SK-N-SH (cell line): ENCODE measurements around the gene IDH3G. TPM values are rescaled to one million over a fixed set of nuclear protein-coding genes. Genes with fewer than 3 reads are reported as not detected.
A peak's percentile ranks its signal among the peaks of the same experiment; 100 is the strongest.

Source experiments
- CTCF ChIA-PET: fragments of 300-600, 350-600 bp; formaldehyde crosslinking; extraction: SDS; loops from one replicate; lab custom pipeline; 2021; lab: Yijun Ruan, JAX
- POLR2A ChIA-PET: fragments of 350-600 bp; sonication (Branson Sonifier 250); formaldehyde crosslinking; extraction: SDS; loops from one replicate; lab custom pipeline; 2020; ENCODE audit warnings: antibody characterized with exemption, inconsistent platforms; lab: Yijun Ruan, JAX
- DNase-seq: peaks from one replicate; pipeline ENCODE4 v3.0.0; 2012
- H2AFZ ChIP-seq: fragments of 200-600 bp; sonication (generic); 2 replicates; pipeline ENCODE4 v1.8.1; 2016; ENCODE audit warnings: antibody characterized with exemption, mild to moderate bottlenecking, low read depth
- H3F3A ChIP-seq: fragments of 200-600 bp; sonication (generic); replicated peaks from 2 replicates; pipeline ENCODE3; 2016; ENCODE audit warnings: antibody characterized with exemption, mild to moderate bottlenecking; ENCODE audit not compliant: insufficient read depth
- H3K27ac ChIP-seq, 2 experiments: fragments of 200-500 bp in 1 of 2; fragments of 200-600 bp in 1 of 2; sonication (Bioruptor generic) in 1 of 2; sonication (generic), shearing (Covaris generic) in 1 of 2; 2 replicates each; pipeline versions ENCODE4 v1.5.1 to v1.6.1; 2014 to 2016; ENCODE audit warnings: low read depth in 2 of 2, inconsistent platforms in 1 of 2, low read length in 1 of 2, mild to moderate bottlenecking in 1 of 2, mixed read lengths in 1 of 2
- H3K27me3 ChIP-seq: fragments of 200-600 bp; sonication (generic), shearing (Covaris generic); 2 replicates; pipeline ENCODE4 v1.6.1; 2016; ENCODE audit warnings: mixed run types; ENCODE audit not compliant: insufficient read depth
- H3K36me3 ChIP-seq, 2 experiments: fragments of 200-500 bp in 1 of 2; fragments of 200-600 bp in 1 of 2; sonication (Bioruptor generic) in 1 of 2; sonication (generic) in 1 of 2; replicated peaks in 1 of 2; 2 replicates each; pipeline versions ENCODE3 to v1.5.1; 2014 to 2016; ENCODE audit warnings: low read length in 1 of 2, mild to moderate bottlenecking in 1 of 2; ENCODE audit not compliant: insufficient read depth in 2 of 2, control insufficient read depth in 1 of 2
- H3K4me1 ChIP-seq, 2 experiments: fragments of 200-500 bp in 1 of 2; fragments of 200-600 bp in 1 of 2; sonication (Bioruptor generic) in 1 of 2; sonication (generic), shearing (Covaris generic) in 1 of 2; 2 replicates each; pipeline versions ENCODE4 v1.5.1 to v1.6.1; 2014 to 2016; ENCODE audit warnings: low read depth in 1 of 2, low read length in 1 of 2, mixed run types in 1 of 2; ENCODE audit not compliant: insufficient read depth in 2 of 2, control insufficient read depth in 1 of 2
- H3K4me2 ChIP-seq: fragments of 200-600 bp; sonication (generic), shearing (Covaris generic); 2 replicates; pipeline ENCODE4 v1.6.1; 2017; ENCODE audit warnings: mixed run types
- H3K4me3 ChIP-seq, 2 experiments: fragments of 200-500 bp in 1 of 2; fragments of 200-600 bp in 1 of 2; sonication (Bioruptor generic) in 1 of 2; sonication (generic), shearing (Covaris generic) in 1 of 2; 2 replicates each; pipeline versions ENCODE4 v1.5.1 to v1.8.1; 2014 to 2016; ENCODE audit warnings: low read depth in 2 of 2, inconsistent platforms in 1 of 2, low read length in 1 of 2, mild to moderate bottlenecking in 1 of 2, mixed read lengths in 1 of 2, moderate library complexity in 1 of 2
- H3K79me2 ChIP-seq: fragments of 200-600 bp; sonication (generic); 2 replicates; pipeline ENCODE4 v1.8.1; 2017; ENCODE audit warnings: mild to moderate bottlenecking; ENCODE audit not compliant: insufficient read depth
- H3K9ac ChIP-seq: fragments of 200-600 bp; sonication (generic); 2 replicates; pipeline ENCODE4 v1.6.1; 2017; ENCODE audit warnings: mixed run types
- H3K9me2 ChIP-seq: fragments of 200-600 bp; sonication (generic); 2 replicates; pipeline ENCODE4 v1.6.1; 2017; ENCODE audit warnings: mixed run types
- H3K9me3 ChIP-seq: fragments of 200-600 bp; sonication (generic); 2 replicates; pipeline ENCODE4 v1.6.1; 2017; ENCODE audit warnings: mixed run types, mild to moderate bottlenecking, moderate library complexity
- H4K20me1 ChIP-seq: fragments of 200-600 bp; sonication (generic); 2 replicates; pipeline ENCODE4 v1.6.1; 2017; ENCODE audit warnings: mild to moderate bottlenecking, mixed run types; ENCODE audit not compliant: insufficient read depth
- FOSL2 ChIP-seq: IDR thresholded peaks from 2 replicates; pipeline ENCODE4 v1.4.0; 2012; ENCODE audit warnings: low read depth, mild to moderate bottlenecking, moderate library complexity, borderline replicate concordance
- FOXM1 ChIP-seq: IDR thresholded peaks from 2 replicates; pipeline ENCODE4 v1.4.0; 2012; ENCODE audit warnings: low read depth, mild to moderate bottlenecking
- GATA2 ChIP-seq: sonication (generic); formaldehyde crosslinking; IDR thresholded peaks from 2 replicates; pipeline ENCODE4 v1.5.0; 2020; ENCODE audit warnings: mild to moderate bottlenecking, missing genetic modification reagents
- NFIC ChIP-seq: IDR thresholded peaks from 2 replicates; pipeline ENCODE4 v1.4.0; 2012; ENCODE audit warnings: borderline replicate concordance
- POLR2AphosphoS5 ChIP-seq: IDR thresholded peaks from 2 replicates; pipeline ENCODE4 v1.6.1; 2012; ENCODE audit warnings: low read depth, low read length
- RXRA ChIP-seq: IDR thresholded peaks from 2 replicates; pipeline ENCODE4 v1.4.0; 2012; ENCODE audit warnings: low read depth, mild to moderate bottlenecking, borderline replicate concordance
- SMC3 ChIP-seq: IDR thresholded peaks from 2 replicates; pipeline ENCODE4 v1.6.1; 2012; ENCODE audit warnings: low read depth, low read length, improper control_type of control experiment
- TAF1 ChIP-seq: IDR thresholded peaks from 2 replicates; pipeline ENCODE4 v1.6.1; 2012; ENCODE audit warnings: low read depth, mild to moderate bottlenecking, low read length, moderate library complexity, borderline replicate concordance
- WGBS: methylation state at CpG from one replicate; pipeline ENCODE4 v1.1.6; 2017; ENCODE audit warnings: low lambda C conversion rate; 5-methylcytosine and 5-hydroxymethylcytosine counted together
- polyA plus RNA-seq, 3 experiments: library from polyadenylated mRNA; depleted of rRNA; stranded (reverse); fragments of >200 nt; gene quantifications; 2 replicates each; pipeline ENCODE4 v1.2.3, GENCODE V29; 2012
- TF ChIP-seq, protein P1 (sequence below): fragments of 150-350 bp; IDR thresholded peaks from 2 replicates; pipeline ENCODE4 v1.6.1; 2016; ENCODE audit warnings: mild to moderate bottlenecking, low read depth, low read length
- TF ChIP-seq, protein P2 (sequence below): IDR thresholded peaks from 2 replicates; pipeline ENCODE4; 2012
- TF ChIP-seq, protein P3 (sequence below): IDR thresholded peaks from 2 replicates; pipeline ENCODE4 v1.6.1; 2012; ENCODE audit warnings: mild to moderate bottlenecking, low read depth, low read length, moderate library complexity
- TF ChIP-seq, protein P4 (sequence below): fragments of 200-600 bp; sonication (generic); IDR thresholded peaks from 2 replicates; pipeline ENCODE4 v1.6.1; 2017; ENCODE audit warnings: antibody characterized with exemption, mild to moderate bottlenecking, moderate library complexity

Gene IDH3G
- polyA plus RNA-seq, 1 of the 3 experiments (the other 2 are of a cell fraction): 107 TPM

DNA sequence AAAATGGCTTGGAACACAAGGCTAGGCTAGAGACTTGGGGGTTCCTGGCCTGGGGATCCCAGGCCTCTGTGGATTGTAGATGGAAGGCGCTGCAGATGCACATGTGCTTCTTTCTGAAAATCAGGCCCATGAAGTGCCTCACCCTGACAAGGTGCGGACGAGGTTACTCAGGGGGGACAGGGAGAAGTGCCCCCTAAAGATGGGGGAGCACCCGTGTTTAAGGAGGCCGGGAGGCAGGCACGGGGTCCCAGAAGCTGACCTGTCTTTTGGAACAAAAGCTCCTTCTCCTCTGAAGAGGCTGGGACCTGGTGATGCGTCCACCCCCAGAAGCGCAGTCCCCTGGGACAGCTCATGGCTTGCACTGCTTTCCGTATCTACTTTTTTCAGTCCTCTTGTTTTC lies 33.7 kb upstream of the IDH3G start:
- peaks cover 51% of the 10 kb centered on the region for H3K27me3 ChIP-seq
- H3K9me3 ChIP-seq: no peaks in the 10 kb centered on the region
- no peak overlapping the region for H3K4me2 ChIP-seq
- WGBS: 65% methylated on average over 9 of the region's 9 CpGs
- H3K27ac ChIP-seq: no peak overlapping the region
- H3K9me2 ChIP-seq: no peaks in the 10 kb centered on the region
- TF ChIP-seq SMC3 (no peak), TAF1 (no peak), FOXM1 (no peak)
- TF ChIP-seq, protein P1, sequence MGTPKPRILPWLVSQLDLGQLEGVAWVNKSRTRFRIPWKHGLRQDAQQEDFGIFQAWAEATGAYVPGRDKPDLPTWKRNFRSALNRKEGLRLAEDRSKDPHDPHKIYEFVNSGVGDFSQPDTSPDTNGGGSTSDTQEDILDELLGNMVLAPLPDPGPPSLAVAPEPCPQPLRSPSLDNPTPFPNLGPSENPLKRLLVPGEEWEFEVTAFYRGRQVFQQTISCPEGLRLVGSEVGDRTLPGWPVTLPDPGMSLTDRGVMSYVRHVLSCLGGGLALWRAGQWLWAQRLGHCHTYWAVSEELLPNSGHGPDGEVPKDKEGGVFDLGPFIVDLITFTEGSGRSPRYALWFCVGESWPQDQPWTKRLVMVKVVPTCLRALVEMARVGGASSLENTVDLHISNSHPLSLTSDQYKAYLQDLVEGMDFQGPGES: no peak
- H3F3A ChIP-seq: peaks cover 5% of the 10 kb centered on the region
- no peak overlapping the region for H3K4me3 ChIP-seq
- H2AFZ ChIP-seq: no peak overlapping the region
- peak; percentile 8 for DNase-seq
- H3K4me1 ChIP-seq: peaks cover 0 to 2% of the 10 kb centered on the region in 2 experiments; a peak in 1 of 4 replicates
- no peaks in the 10 kb centered on the region for H3K36me3 ChIP-seq
- no peak overlapping the region for H3K9ac ChIP-seq
- ChIA-PET CTCF (interaction anchor here (1.4 kb wide), 1 partner anchor 57 kb away, joined by 4 read pairs; no protein-coding TSS in a partner anchor), POLR2A (no interaction called here)
- no peaks in the 10 kb centered on the region for H3K79me2 ChIP-seq
- peaks cover 5% of the 10 kb centered on the region; the same call in 1 of the 2 replicates for H4K20me1 ChIP-seq

DNA sequence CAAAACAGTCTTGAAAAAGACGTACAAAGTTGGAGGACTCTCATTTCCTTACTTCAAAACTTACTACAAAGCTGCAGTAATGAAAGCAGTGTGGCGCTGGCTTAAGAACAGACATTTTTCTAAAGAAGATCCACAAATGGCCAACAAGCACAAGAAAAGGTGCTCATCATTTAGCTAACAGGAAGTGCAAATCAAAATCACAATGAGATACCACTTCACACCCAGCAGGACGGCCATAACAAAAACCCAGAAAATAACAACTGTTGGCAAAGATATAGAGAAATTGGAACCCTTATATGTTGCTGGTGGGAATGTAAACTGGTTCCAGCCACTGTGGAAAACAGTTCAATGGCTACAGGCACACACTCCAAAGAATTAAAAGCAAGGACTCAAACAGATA lies 32.8 kb upstream of the IDH3G start:
- TF ChIP-seq GATA2: no peak
- TF ChIP-seq RXRA: no peak
- TF ChIP-seq, all 33 proteins: peak for 0
- H2AFZ ChIP-seq: no peak overlapping the region
- peaks cover 49% of the 10 kb centered on the region for H3K27me3 ChIP-seq
- no peaks in the 10 kb centered on the region for H3K36me3 ChIP-seq
- H3K4me2 ChIP-seq: no peak overlapping the region
- no peaks in the 10 kb centered on the region for H3K9me3 ChIP-seq
- no peak overlapping the region for H3K9ac ChIP-seq
- H3F3A ChIP-seq: peaks cover 5% of the 10 kb centered on the region
- WGBS: 39% methylated on average over 3 of the region's 3 CpGs
- no peak overlapping the region for H3K4me3 ChIP-seq
- DNase-seq: no peak
- H4K20me1 ChIP-seq: peaks cover 5% of the 10 kb centered on the region; the same call in 1 of the 2 replicates
- H3K4me1 ChIP-seq: peaks cover 0 to 2% of the 10 kb centered on the region in 2 experiments; a peak in 1 of 4 replicates
- no peaks in the 10 kb centered on the region for H3K79me2 ChIP-seq
- CTCF ChIA-PET: no interaction called here
- no peaks in the 10 kb centered on the region for H3K9me2 ChIP-seq
- POLR2A ChIA-PET: no interaction called here
- H3K27ac ChIP-seq: no peak overlapping the region

DNA sequence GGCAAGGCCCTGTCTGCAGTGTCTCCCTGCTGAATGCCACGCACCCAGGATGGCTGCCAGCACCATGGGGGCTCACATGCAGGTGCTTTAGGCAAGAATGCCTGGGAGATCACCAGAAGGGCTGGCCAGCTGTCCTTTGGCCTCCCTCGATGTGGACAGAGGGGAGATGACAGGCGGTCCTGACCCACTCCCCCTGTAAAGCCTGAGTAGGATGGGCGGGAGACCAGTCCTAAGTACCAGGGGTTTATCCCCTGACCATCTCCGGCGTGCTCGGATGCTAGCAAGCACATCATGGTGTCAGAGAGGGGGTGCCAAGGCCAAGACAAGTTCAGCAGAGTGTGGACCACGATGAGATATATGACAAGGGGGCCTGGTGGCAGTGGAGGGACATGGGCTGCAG lies 30.9 kb upstream of the IDH3G start:
- DNase-seq: peak; percentile 7
- Histone ChIP-seq H3K9me2 (no peaks in the 10 kb centered on the region), H3K4me3 (no peak overlapping the region), H4K20me1 (peaks cover 5% of the 10 kb centered on the region; the same call in 1 of the 2 replicates), H3K9me3 (no peaks in the 10 kb centered on the region), H3K27ac (no peak overlapping the region), H3K4me2 (no peak overlapping the region), H2AFZ (no peak overlapping the region), H3K27me3 (peaks cover 47% of the 10 kb centered on the region), H3K79me2 (no peaks in the 10 kb centered on the region), H3K9ac (no peak overlapping the region), H3K36me3 (no peaks in the 10 kb centered on the region), H3K4me1 (peaks cover 0 to 13% of the 10 kb centered on the region in 2 experiments; a peak in 1 of 4 replicates), H3F3A (peaks cover 5% of the 10 kb centered on the region)
- ChIA-PET CTCF (no interaction called here), POLR2A (no interaction called here)
- 53% methylated on average over 8 of the region's 8 CpGs for WGBS
- TF ChIP-seq FOSL2 (no peak), NFIC (no peak), POLR2AphosphoS5 (no peak), SMC3 (no peak)
- TF ChIP-seq, protein P2, sequence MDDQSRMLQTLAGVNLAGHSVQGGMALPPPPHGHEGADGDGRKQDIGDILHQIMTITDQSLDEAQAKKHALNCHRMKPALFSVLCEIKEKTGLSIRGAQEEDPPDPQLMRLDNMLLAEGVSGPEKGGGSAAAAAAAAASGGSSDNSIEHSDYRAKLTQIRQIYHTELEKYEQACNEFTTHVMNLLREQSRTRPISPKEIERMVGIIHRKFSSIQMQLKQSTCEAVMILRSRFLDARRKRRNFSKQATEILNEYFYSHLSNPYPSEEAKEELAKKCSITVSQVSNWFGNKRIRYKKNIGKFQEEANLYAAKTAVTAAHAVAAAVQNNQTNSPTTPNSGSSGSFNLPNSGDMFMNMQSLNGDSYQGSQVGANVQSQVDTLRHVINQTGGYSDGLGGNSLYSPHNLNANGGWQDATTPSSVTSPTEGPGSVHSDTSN: no peak
- TF ChIP-seq, protein P3, sequence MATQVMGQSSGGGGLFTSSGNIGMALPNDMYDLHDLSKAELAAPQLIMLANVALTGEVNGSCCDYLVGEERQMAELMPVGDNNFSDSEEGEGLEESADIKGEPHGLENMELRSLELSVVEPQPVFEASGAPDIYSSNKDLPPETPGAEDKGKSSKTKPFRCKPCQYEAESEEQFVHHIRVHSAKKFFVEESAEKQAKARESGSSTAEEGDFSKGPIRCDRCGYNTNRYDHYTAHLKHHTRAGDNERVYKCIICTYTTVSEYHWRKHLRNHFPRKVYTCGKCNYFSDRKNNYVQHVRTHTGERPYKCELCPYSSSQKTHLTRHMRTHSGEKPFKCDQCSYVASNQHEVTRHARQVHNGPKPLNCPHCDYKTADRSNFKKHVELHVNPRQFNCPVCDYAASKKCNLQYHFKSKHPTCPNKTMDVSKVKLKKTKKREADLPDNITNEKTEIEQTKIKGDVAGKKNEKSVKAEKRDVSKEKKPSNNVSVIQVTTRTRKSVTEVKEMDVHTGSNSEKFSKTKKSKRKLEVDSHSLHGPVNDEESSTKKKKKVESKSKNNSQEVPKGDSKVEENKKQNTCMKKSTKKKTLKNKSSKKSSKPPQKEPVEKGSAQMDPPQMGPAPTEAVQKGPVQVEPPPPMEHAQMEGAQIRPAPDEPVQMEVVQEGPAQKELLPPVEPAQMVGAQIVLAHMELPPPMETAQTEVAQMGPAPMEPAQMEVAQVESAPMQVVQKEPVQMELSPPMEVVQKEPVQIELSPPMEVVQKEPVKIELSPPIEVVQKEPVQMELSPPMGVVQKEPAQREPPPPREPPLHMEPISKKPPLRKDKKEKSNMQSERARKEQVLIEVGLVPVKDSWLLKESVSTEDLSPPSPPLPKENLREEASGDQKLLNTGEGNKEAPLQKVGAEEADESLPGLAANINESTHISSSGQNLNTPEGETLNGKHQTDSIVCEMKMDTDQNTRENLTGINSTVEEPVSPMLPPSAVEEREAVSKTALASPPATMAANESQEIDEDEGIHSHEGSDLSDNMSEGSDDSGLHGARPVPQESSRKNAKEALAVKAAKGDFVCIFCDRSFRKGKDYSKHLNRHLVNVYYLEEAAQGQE: no peak
- TF ChIP-seq, protein P1: no peak
- TF ChIP-seq, protein P4, sequence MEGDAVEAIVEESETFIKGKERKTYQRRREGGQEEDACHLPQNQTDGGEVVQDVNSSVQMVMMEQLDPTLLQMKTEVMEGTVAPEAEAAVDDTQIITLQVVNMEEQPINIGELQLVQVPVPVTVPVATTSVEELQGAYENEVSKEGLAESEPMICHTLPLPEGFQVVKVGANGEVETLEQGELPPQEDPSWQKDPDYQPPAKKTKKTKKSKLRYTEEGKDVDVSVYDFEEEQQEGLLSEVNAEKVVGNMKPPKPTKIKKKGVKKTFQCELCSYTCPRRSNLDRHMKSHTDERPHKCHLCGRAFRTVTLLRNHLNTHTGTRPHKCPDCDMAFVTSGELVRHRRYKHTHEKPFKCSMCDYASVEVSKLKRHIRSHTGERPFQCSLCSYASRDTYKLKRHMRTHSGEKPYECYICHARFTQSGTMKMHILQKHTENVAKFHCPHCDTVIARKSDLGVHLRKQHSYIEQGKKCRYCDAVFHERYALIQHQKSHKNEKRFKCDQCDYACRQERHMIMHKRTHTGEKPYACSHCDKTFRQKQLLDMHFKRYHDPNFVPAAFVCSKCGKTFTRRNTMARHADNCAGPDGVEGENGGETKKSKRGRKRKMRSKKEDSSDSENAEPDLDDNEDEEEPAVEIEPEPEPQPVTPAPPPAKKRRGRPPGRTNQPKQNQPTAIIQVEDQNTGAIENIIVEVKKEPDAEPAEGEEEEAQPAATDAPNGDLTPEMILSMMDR: no peak
